ENCODE results near the gene TRAF4.

TRAF4 gene

GRCh38 chr17:28700830-28701492 lies 42.9 kb upstream of the TRAF4 start:
- H3K36me3 ChIP-seq (ENCODE audit: insufficient read depth), result peaks cover 8% of the 10 kb centered on the region; the same call in 1 of the 2 replicates
- H2AFZ ChIP-seq (ENCODE audit: low read depth), result no peak overlapping the region
- H3K27me3 ChIP-seq (ENCODE audit: insufficient read depth, low read depth), result no peaks in the 10 kb centered on the region
- no peaks in the 10 kb centered on the region for H4K20me1 ChIP-seq (ENCODE audit: insufficient read depth)
- no peak overlapping the region for H3K27ac ChIP-seq
- TF ChIP-seq CTCF (conservative IDR thresholded peaks at IDR 0.05; ENCODE audit: low read depth, low read length), result no peak
- no peak overlapping the region for H3K4me3 ChIP-seq (IDR thresholded peaks at IDR 0.05; ENCODE audit: insufficient read depth, low read depth, low read length)
- H3K9ac ChIP-seq, result no peak overlapping the region
- no peaks in the 10 kb centered on the region for H3K79me2 ChIP-seq (ENCODE audit: insufficient read depth, low read depth)
- H3K4me1 ChIP-seq (ENCODE audit: low read depth, poor library complexity, severe bottlenecking), result no peaks in the 10 kb centered on the region
- H3K4me2 ChIP-seq, result no peak overlapping the region

GRCh38 chr17:28702026-28702751 lies 41.6 kb upstream of the TRAF4 start:
- Histone ChIP-seq H3K36me3 (ENCODE audit: insufficient read depth) (peaks cover 7% of the 10 kb centered on the region; the same call in 1 of the 2 replicates), H3K79me2 (ENCODE audit: insufficient read depth, low read depth) (no peaks in the 10 kb centered on the region), H2AFZ (ENCODE audit: low read depth) (no peak overlapping the region), H3K27ac (no peak overlapping the region), H3K9ac (no peak overlapping the region), H3K4me3 (IDR thresholded peaks at IDR 0.05; ENCODE audit: insufficient read depth, low read depth, low read length) (no peak overlapping the region), H3K4me1 (ENCODE audit: low read depth, poor library complexity, severe bottlenecking) (no peaks in the 10 kb centered on the region), H4K20me1 (ENCODE audit: insufficient read depth) (no peaks in the 10 kb centered on the region), H3K27me3 (ENCODE audit: insufficient read depth, low read depth) (no peaks in the 10 kb centered on the region), H3K4me2 (no peak overlapping the region)
- no peak for TF ChIP-seq CTCF (conservative IDR thresholded peaks at IDR 0.05; ENCODE audit: low read depth, low read length)

- no peaks in the 10 kb centered on the region for H3K27me3 ChIP-seq (ENCODE audit: insufficient read depth, low read depth)
- peaks cover 4% of the 10 kb centered on the region; the same call in 1 of the 2 replicates for H3K36me3 ChIP-seq (ENCODE audit: insufficient read depth)
- no peak overlapping the region for H3K9ac ChIP-seq
- no peak overlapping the region for H3K4me3 ChIP-seq (IDR thresholded peaks at IDR 0.05; ENCODE audit: insufficient read depth, low read depth, low read length)
- TF ChIP-seq CTCF (conservative IDR thresholded peaks at IDR 0.05; ENCODE audit: low read depth, low read length), result no peak
- H3K27ac ChIP-seq, result no peak overlapping the region
- H3K4me2 ChIP-seq, result no peak overlapping the region
- H2AFZ ChIP-seq (ENCODE audit: low read depth), result no peak overlapping the region
- H4K20me1 ChIP-seq (ENCODE audit: insufficient read depth), result no peaks in the 10 kb centered on the region
- no peaks in the 10 kb centered on the region for H3K79me2 ChIP-seq (ENCODE audit: insufficient read depth, low read depth)
- H3K4me1 ChIP-seq (ENCODE audit: low read depth, poor library complexity, severe bottlenecking), result no peaks in the 10 kb centered on the region
Observed at GRCh38 chr17:28702752-28703150, 41.1 kb upstream of the TRAF4 start.

GRCh38 chr17:28703552-28704218 lies 40.1 kb upstream of the TRAF4 start:
- no peaks in the 10 kb centered on the region for H3K4me1 ChIP-seq (ENCODE audit: low read depth, poor library complexity, severe bottlenecking)
- no peak overlapping the region for H3K4me3 ChIP-seq (IDR thresholded peaks at IDR 0.05; ENCODE audit: insufficient read depth, low read depth, low read length)
- no peak overlapping the region for H3K27ac ChIP-seq
- no peaks in the 10 kb centered on the region for H3K79me2 ChIP-seq (ENCODE audit: insufficient read depth, low read depth)
- H2AFZ ChIP-seq (ENCODE audit: low read depth), result no peak overlapping the region
- no peaks in the 10 kb centered on the region for H4K20me1 ChIP-seq (ENCODE audit: insufficient read depth)
- H3K4me2 ChIP-seq, result no peak overlapping the region
- H3K27me3 ChIP-seq (ENCODE audit: insufficient read depth, low read depth), result no peaks in the 10 kb centered on the region
- H3K36me3 ChIP-seq (ENCODE audit: insufficient read depth), result no peaks in the 10 kb centered on the region; the same call in 1 of the 2 replicates
- no peak overlapping the region for H3K9ac ChIP-seq
- no peak for TF ChIP-seq CTCF (conservative IDR thresholded peaks at IDR 0.05; ENCODE audit: low read depth, low read length)

All from KMS-11 (cell line).